ENCODE data around the gene KIF1A. TPM values are rescaled to one million over a fixed set of nuclear protein-coding genes. Genes with fewer than 3 reads are reported as not detected.

The KIF1A gene
- total and polyA plus RNA-seq, 2 of the 13 experiments (the other 11 are each of a cell fraction or from before 2014, with no cell fraction given), result 0.01 TPM; not detected in 1

DNA sequence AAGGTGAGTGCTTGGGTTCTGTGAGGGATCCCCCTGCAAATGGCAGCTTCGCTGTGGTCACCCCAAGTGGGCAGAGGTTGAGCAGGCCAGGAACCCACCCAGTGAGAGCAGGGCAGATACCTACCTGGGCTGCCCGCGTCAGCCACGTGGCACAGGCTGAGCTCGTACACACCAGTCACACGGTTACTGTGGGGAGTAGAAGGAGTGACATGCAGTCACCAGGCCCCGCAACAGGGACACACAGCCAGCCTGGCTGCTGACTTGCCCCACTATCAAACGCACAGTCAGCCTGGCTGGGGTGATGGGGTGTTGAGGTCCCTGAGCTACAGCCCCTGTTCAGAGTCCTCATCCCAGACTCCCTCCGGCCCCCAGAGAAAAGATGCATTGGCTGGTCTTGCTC, 96.2 kb downstream of the KIF1A start:
- H3K36me3 ChIP-seq (replicated peaks in 1 of 2; ENCODE audit: control insufficient read depth in 1 of 2, insufficient read depth in 2 of 2, low read length in 2 of 2), result no peaks in the 10 kb centered on the region
- DNase-seq (ENCODE audit: low spot score), result no peak
- no peaks in the 10 kb centered on the region for H3K4me1 ChIP-seq (ENCODE audit: insufficient read depth, low read length)
- H3K9me3 ChIP-seq (ENCODE audit: low read length), result no peaks in the 10 kb centered on the region
- POLR2A ChIA-PET, result no interaction called here
- no peak overlapping the region for H3K4me3 ChIP-seq (replicated peaks in 1 of 3; ENCODE audit: insufficient read depth in 1 of 3, low read depth in 2 of 3, low read length in 3 of 3)
- no peak overlapping the region for H2AFZ ChIP-seq (ENCODE audit: low read length)
- in situ Hi-C loops (cut with HindIII; ENCODE audit: extremely low pct_ligation_motif_present, low pct_unique_long_range_greater_than_20kb) (no loop called here), intact Hi-C loops (cut with micrococcal nuclease; ENCODE audit: unreplicated experiment) (no loop called here)
- no TSS peak for BruUV-seq (replicated peaks)
- peaks cover 69 to 99% of the 10 kb centered on the region in 2 experiments for H3K27me3 ChIP-seq (ENCODE audit: control insufficient read depth in 1 of 2, insufficient read depth in 2 of 2, low read length in 2 of 2)
- CTCF ChIA-PET (ENCODE audit: low intra/inter-chr PET ratio, low total read pairs), result no interaction called here
- no peak for ATAC-seq
- no peak overlapping the region for H3K4me2 ChIP-seq (ENCODE audit: low read depth, low read length)
- 20% methylated on average over 3 of the region's 9 CpGs for WGBS (ENCODE audit: low lambda C conversion rate)
- no peak overlapping the region for H3K9ac ChIP-seq (ENCODE audit: insufficient read depth, low read depth, low read length)
- FAIRE-seq, result no peak
- TF ChIP-seq ZNF746 (CRISPR knock-in tag; IDR thresholded peaks at IDR 0.05) (no peak), SETDB1 (CRISPR knock-in tag; IDR thresholded peaks at IDR 0.05; ENCODE audit: borderline replicate concordance) (no peak), TBX3 (IDR thresholded peaks at IDR 0.05; ENCODE audit: borderline replicate concordance) (no peak), RAD21 (CRISPR knock-in tag; IDR thresholded peaks at IDR 0.05) (no peak), MIER3 (CRISPR knock-in tag; IDR thresholded peaks at IDR 0.05; ENCODE audit: borderline replicate concordance) (no peak), ZNF749 (CRISPR knock-in tag; IDR thresholded peaks at IDR 0.05; ENCODE audit: borderline replicate concordance) (no peak), ZFY (CRISPR knock-in tag; IDR thresholded peaks at IDR 0.05) (no peak), EED (CRISPR knock-in tag; IDR thresholded peaks at IDR 0.05) (no peak), ZNF501 (CRISPR knock-in tag; IDR thresholded peaks at IDR 0.05) (no peak), ZNF446 (CRISPR knock-in tag; IDR thresholded peaks at IDR 0.05) (no peak), HNRNPLL (IDR thresholded peaks at IDR 0.05; ENCODE audit: low read depth, low read length, poor library complexity, severe bottlenecking) (no peak), CHD4 (IDR thresholded peaks at IDR 0.05; ENCODE audit: borderline replicate concordance, low read length) (no peak), MIXL1 (CRISPR knock-in tag; IDR thresholded peaks at IDR 0.05) (no peak), CCAR2 (optimal IDR thresholded peaks at IDR 0.05; ENCODE audit: low read depth, low read length) (no peak), MAF1 (CRISPR knock-in tag; IDR thresholded peaks at IDR 0.05; ENCODE audit: borderline replicate concordance) (no peak), ARNT (IDR thresholded peaks at IDR 0.05) (no peak), ZNF24 (IDR thresholded peaks at IDR 0.05) (no peak), SALL2 (CRISPR knock-in tag; IDR thresholded peaks at IDR 0.05) (no peak)
- TF ChIP-seq, protein P1, sequence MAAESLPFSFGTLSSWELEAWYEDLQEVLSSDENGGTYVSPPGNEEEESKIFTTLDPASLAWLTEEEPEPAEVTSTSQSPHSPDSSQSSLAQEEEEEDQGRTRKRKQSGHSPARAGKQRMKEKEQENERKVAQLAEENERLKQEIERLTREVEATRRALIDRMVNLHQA (CRISPR knock-in tag; IDR thresholded peaks at IDR 0.05), result no peak
- no peaks in the 10 kb centered on the region for H3K79me2 ChIP-seq (ENCODE audit: insufficient read depth, low read length)
- H4K20me1 ChIP-seq (ENCODE audit: insufficient read depth, low read length), result no peaks in the 10 kb centered on the region; the same call in 1 of the 2 replicates
- H3K27ac ChIP-seq (ENCODE audit: extremely low read length, insufficient read depth, low read length), result no peak overlapping the region
